HG03378 (cell line): Measurements from ENCODE around the gene ITGB1.

ENCODE experiments used
- ATAC-seq: cut with Tn5 transposase; IDR thresholded peaks from one replicate; pipeline ENCODE4 v1.9.1; 2021; ENCODE audit warnings: mild to moderate bottlenecking, moderate library complexity; ENCODE audit not compliant: unreplicated experiment

The ITGB1 gene

DNA sequence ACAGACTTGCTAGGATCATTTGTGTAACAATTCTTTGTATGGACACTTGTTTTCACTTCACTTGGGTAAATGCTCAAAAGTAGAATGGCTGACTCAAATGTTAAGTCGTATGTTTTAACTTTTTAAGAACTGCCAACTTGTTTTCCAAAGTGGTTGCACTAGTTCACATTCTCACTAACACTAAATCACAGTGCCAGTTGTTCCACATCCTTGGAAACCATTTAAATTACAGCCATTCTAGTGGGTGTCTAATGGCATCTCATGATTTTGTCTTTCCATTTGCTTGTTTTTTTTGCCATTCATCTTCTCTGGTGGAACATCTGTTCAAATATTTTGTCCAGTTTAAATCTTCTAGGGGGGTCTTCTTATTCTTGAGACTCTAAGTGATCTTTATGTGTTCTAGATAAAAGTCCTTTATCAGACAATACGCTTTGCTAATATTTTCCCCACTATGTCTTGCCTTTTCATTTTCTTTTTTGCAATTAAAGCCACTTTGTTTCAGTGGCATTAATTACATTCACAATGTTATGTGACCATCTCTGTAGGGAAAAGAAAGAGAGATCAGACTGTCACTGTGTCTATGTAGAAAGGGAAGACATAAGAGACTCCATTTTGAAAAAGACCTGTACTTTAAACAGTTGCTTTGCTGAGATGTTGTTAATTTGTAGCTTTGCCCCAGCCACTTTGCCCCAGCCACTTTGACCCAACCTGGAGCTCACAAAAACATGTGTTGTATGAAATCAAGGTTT lies 63.9 kb downstream of the ITGB1 start:
- ATAC-seq: no peak

DNA sequence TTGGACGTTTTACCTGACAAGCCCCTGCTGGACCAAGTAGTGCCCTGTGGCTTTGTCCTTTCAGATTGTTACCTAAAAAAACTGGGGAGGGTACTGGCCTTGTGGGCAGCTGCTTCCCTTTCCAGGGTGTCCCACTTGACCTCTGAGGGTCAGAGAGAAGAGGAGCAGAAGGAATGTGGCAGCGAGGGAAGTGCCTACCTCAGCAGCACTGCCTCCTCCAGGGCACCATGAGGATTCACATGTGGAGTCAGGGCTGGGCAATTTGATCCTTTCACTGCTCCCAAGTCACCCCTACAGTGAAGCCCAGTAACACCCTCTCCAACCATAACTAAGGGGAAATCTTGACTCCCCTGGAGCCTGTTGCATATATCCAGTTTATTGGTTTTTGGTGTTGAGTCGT lies 64.6 kb downstream of the ITGB1 start:
- ATAC-seq: no peak

DNA sequence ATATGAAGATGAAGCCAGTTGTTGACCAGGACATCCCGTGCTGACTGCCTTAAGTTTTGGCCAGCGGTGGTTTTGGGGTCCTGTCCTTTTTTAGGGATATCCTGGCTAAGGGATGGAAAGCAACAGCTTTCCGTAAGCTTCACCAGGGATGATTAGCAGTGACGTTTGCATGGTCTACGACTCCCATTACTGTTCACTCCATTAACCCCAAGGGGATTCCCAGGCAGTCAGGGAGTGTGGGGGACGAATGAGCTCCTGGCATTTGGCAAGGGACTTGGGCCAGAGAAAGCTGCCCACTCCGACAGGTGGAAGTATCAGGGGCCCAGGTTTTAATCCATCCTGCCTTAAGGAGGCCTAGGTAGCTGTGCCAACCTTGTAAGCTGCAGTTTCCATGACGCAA lies 66.8 kb downstream of the ITGB1 start:
- ATAC-seq: no peak

DNA sequence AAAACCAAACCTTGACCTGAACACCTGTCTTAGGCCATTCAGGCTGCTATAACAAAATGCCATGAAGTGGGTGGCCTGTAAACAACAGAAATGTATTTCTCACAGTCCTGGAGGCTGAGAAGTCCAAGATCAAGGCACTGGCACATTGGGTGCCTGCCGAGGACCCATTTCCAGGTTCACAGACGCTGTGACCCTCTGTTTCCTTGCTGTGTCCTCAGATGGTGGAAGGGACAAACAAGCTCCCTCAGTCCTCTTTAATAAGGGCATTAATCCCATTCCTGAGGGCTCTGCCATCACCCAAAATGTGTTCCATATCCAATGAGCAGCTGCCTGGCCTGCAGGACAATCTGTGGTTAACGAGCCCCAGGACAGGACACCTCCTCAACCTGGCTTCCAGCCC lies 67.6 kb downstream of the ITGB1 start:
- no peak for ATAC-seq

DNA sequence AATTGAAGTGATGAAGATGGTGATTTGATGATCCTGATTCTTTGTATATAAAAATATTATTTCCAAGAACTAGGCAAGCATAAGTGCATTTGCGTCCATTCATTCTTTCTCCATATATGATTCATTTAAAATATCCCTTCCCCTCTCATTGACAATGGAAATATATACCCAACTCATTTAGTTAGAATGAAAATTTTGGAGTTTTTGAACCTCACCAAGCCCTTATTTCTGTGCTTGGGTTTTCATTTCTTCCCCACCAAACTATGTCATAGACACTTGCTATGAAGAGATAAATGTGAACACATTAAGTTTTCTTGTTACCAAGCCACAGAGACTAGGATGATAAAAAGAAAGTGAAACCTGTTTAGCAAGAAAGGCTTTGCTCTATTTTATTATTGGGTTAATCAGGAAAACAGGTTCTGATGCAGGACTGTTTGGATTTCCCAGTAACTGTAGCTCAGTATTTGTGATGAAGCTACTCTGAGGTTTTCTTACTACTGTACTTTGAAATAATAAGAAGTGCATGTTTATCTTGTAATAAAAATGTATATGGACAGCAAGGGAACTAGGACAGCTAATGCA lies 68.3 kb downstream of the ITGB1 start:
- no peak for ATAC-seq

DNA sequence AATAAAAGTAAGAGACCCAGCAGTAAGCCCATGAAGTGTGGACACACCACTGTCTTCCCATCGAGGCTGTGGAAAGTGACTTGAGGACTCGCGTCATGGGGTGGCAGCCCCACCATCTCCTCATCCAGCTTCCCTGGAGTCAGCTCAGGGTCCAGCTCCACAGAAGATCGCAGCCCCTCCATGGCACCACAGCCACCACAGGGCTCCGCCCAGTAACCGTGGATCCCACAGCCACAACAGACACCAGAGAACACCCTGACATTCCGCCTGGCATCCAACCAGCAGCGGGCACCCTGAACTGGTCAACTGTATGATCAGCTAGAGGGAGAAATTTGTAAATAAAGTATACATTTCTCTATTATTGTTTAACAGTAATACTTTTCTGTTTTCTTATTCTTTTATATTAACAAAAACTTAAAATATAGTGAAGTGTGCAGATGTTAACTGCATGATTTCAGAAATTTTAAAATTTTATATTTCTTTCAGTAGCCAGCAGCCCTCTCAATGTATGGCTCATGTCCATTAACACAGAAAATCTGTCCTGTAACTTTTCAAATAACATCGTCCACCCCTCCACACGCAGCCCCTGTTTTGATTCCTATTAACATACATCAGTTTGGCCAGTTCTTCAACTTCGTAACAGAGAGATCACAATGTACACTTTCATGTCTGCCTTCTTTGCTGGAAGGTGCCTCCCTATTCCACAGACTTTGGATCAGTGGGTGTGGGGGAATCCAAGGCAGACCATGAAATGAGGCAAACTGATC lies 69.7 kb downstream of the ITGB1 start:
- no peak for ATAC-seq

- no peak for ATAC-seq
Measured at GRCh38 chr10:32887481-32887880, 70.5 kb downstream of the ITGB1 start.

DNA sequence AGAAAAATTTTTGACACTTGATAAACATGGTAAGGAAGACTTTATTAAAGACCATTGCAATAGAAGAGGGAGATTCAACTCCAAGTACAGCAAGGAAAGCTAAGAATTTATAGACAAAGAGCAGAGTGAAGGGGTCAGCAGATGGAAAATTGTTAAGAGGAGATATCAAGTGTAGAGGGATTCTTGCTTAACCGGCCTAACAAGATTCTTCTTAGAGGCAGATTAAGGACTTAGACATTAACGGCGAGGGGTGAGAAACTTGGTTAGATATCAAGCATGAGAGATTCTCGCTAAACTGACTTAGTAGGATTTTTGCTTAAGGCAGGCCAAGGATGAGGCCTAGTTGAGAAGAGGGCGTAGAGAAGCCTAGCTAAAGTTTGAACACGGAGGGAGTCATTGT lies 76.0 kb downstream of the ITGB1 start:
- no peak for ATAC-seq

DNA sequence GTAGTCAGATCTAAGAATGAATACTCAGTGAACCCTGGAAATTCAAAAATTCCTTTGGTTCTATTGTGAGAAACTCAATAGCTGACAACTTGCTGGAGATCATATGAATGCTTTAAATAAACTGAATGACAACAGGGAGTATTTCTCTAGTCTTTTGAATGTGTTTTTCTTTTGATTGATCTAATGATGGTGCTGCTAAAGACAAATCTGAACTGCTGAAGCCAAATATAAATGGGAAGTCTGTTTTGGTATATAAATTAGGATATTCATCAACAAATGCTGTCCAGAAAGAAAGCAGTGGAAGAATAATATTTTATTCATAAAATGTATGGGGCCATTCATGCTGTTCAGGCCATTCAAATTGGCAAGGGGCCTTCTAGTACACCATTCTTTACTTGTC lies 79.4 kb downstream of the ITGB1 start:
- ATAC-seq: no peak

- ATAC-seq: no peak
Measured at GRCh38 chr10:32877915-32878314, 80.1 kb downstream of the ITGB1 start.

GRCh38 chr10:32865170-32865569 lies 92.9 kb downstream of the ITGB1 start:
- no peak for ATAC-seq

GRCh38 chr10:32854435-32854834 lies 103.6 kb downstream of the ITGB1 start:
- no peak for ATAC-seq

- no peak for ATAC-seq
Measured at GRCh38 chr10:32851301-32851700, 106.7 kb downstream of the ITGB1 start.
